ENCODE measurements around the gene STRIT1.

DNA sequence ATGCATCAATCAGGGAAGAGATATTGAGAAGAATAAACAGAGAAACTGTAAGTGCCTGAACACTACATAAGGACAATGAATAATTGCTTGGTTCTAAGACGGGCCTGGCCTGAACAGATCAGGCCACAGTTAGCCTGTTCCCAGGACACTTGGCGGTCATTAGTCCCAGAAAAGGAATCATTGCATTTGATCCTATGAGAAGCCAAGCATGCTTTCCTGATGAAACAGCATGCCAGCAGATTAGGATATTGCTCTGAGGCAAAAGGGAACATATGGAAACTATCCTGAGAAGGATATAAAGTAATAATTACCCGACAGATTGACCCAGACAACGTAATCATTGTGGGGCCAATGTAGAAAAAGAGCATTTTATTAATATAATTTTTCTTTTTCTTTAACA is 51.9 kb downstream of the STRIT1 start:
- TF ChIP-seq POLR2A (IDR thresholded peaks at IDR 0.05) (no peak), POLR2AphosphoS5 (IDR thresholded peaks at IDR 0.05) (no peak)
- TF ChIP-seq, protein P1, sequence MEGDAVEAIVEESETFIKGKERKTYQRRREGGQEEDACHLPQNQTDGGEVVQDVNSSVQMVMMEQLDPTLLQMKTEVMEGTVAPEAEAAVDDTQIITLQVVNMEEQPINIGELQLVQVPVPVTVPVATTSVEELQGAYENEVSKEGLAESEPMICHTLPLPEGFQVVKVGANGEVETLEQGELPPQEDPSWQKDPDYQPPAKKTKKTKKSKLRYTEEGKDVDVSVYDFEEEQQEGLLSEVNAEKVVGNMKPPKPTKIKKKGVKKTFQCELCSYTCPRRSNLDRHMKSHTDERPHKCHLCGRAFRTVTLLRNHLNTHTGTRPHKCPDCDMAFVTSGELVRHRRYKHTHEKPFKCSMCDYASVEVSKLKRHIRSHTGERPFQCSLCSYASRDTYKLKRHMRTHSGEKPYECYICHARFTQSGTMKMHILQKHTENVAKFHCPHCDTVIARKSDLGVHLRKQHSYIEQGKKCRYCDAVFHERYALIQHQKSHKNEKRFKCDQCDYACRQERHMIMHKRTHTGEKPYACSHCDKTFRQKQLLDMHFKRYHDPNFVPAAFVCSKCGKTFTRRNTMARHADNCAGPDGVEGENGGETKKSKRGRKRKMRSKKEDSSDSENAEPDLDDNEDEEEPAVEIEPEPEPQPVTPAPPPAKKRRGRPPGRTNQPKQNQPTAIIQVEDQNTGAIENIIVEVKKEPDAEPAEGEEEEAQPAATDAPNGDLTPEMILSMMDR (IDR thresholded peaks at IDR 0.05), result no peak
